GM21423 (cell line): ENCODE measurements around the gene THSD4.

ENCODE experiments used
- ATAC-seq: cut with Tn5 transposase; IDR thresholded peaks from one replicate; pipeline ENCODE4 v1.9.1; 2021; ENCODE audit warnings: mild to moderate bottlenecking, moderate library complexity; ENCODE audit not compliant: unreplicated experiment

THSD4 gene

GRCh38 chr15:71440489-71441110 is 325.3 kb downstream of the THSD4 start:
- ATAC-seq = no peak

- no peak for ATAC-seq
Observed at GRCh38 chr15:71443538-71443937, 328.3 kb downstream of the THSD4 start.

GRCh38 chr15:71444032-71444810 is 328.9 kb downstream of the THSD4 start:
- no peak for ATAC-seq

GRCh38 chr15:71444866-71445590 is 329.8 kb downstream of the THSD4 start:
- ATAC-seq = no peak

- no peak for ATAC-seq
Observed at GRCh38 chr15:71447328-71448250, 332.3 kb downstream of the THSD4 start.

GRCh38 chr15:71448688-71449114 is 333.4 kb downstream of the THSD4 start:
- no peak for ATAC-seq

- ATAC-seq = no peak
Observed at GRCh38 chr15:71449363-71449762, 334.1 kb downstream of the THSD4 start.

- no peak for ATAC-seq
Observed at GRCh38 chr15:71449956-71450355, 334.7 kb downstream of the THSD4 start.

GRCh38 chr15:71451130-71451529 is 335.9 kb downstream of the THSD4 start:
- ATAC-seq = no peak

- no peak for ATAC-seq
Observed at GRCh38 chr15:71452893-71453292, 337.6 kb downstream of the THSD4 start.

- no peak for ATAC-seq
Observed at GRCh38 chr15:71454462-71454996, 339.3 kb downstream of the THSD4 start.

GRCh38 chr15:71455107-71455506 is 339.8 kb downstream of the THSD4 start:
- no peak for ATAC-seq

GRCh38 chr15:71455878-71456277 is 340.6 kb downstream of the THSD4 start:
- no peak for ATAC-seq

GRCh38 chr15:71456362-71456761 is 341.1 kb downstream of the THSD4 start:
- ATAC-seq = no peak

- no peak for ATAC-seq
Observed at GRCh38 chr15:71456811-71457210, 341.5 kb downstream of the THSD4 start.

- ATAC-seq = no peak
Observed at GRCh38 chr15:71458089-71458660, 342.9 kb downstream of the THSD4 start.

GRCh38 chr15:71461748-71462147 is 346.5 kb downstream of the THSD4 start:
- ATAC-seq = no peak

- ATAC-seq = no peak
Observed at GRCh38 chr15:71462638-71463037, 347.4 kb downstream of the THSD4 start.

- ATAC-seq = no peak
Observed at GRCh38 chr15:71463156-71463665, 347.9 kb downstream of the THSD4 start.
